GM18526 (cell line): ENCODE data around the gene PARK7.

Experiments used
- POLR2A ChIP-seq: IDR thresholded peaks from 3 replicates; pipeline ENCODE4 v1.6.1; 2011; ENCODE audit not compliant: insufficient read length; ENCODE audit errors: extremely low read depth

Gene PARK7

DNA sequence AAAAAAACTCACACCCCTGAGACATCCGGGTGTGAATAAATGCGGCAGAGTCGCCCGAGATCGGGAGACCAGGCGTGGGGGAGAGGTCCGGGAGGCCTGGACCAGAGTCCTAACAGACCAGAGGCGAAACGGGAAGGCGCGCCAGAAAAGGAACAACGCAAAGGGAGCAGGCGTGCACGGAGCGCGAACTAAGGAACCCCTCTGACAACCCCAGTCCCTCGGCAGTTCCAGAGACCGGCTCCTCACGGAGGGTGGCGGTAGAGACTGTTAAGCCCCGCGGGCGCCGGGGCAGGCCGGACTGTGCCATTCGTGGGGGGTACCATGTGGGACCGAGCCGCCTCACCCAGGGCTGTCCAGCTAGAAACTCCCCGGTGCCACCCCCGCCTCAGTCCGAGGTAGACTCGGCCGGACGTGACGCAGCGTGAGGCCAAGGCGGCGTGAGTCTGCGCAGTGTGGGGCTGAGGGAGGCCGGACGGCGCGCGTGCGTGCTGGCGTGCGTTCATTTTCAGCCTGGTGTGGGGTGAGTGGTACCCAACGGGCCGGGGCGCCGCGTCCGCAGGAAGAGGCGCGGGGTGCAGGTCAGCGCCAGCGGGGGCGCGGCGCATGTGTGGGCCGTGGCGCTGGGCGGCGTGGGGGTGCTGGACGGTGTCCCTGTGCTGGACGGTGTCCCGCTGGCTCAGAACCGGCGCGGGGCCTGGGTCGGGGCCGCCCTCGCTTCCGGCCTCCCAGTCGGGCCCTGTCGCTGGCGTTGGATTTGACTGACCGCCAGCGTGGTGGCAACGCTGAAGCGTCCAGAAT lies at the start of gene PARK7:
TSS of gene PARK7 (plus strand) at position 496 of the 798 bp plus-strand sequence. CDS start 1,075 bp downstream, outside the sequence.
- TF ChIP-seq POLR2A, result peak; percentile 99

DNA sequence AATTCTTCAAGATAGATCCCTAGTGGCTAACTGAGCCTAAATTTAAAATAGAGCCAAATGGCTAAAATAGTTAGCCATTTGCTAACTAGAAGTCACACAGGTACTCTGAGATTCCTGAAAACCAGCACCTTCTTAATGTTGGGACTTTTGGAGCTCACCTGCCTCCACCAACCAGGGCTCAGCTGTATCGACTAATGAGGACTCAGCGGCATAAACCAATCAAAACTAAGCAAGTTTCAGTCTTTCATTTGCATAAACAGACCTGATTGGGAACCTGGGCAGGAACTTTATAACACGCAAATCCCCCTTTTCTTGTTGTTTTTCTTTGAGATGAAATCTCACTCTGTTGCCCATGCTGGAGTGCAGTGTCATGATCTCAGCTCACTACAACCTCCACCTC lies 49.4 kb upstream of the PARK7 start:
- no peak for TF ChIP-seq POLR2A

DNA sequence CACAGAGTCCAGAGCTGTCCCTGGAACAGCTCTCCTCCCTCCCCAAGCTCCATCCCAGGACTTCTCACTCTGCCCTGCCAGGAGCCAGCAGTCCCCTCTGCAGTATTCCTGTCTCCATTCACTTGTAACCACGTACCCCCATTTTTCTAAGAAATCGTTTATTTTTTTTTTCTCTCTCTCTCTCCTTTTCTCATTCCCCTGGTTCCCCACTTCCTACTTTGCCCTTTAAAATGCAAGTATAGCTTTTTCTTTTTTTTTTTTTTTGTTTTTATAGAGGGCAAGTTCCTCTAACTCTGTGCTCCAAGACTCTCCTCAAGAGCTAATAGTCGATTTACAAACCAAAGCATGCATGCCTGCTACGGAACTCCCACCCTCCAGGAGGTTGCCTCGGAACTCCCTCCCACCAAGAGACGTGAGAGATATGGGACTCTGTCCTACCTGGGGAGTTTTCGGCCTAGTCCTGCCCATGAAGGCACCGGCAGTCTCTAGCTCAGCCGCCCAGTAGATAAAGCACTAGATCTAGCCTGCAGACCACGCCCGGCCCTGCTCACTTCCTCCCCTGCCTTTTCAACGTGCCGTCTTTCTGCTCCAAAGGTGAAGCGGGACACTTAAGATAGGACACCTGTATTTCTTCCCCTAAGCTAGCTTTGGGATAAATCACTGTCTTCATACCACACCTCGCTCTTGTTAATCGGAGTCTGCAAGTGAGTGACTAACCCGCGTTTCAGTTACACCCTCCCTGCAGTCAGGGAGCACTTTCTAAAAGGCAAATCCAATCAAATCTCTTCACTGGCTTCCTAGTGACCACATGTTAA lies 48.6 kb upstream of the PARK7 start:
- TF ChIP-seq POLR2A, result peak; percentile 48

- TF ChIP-seq POLR2A, result no peak
Measured at GRCh38 chr1:7915826-7916500, 45.5 kb upstream of the PARK7 start.

DNA sequence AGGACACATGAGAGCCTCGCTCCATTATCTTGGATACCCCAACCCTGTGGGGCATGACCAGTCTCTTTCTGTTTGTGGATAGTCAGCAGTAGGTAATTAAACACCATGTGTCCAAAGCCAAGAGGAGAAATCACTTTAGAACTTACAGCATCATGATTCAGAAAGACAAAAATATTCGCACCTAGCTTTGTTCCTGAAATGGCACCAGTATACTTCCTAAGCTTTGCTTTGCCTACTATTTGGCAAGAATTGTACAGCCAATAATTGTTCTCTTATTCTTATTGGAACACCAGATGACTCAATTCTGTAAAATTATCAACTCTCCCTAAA lies 45.0 kb upstream of the PARK7 start:
- no peak for TF ChIP-seq POLR2A

- TF ChIP-seq POLR2A, result no peak
Measured at GRCh38 chr1:7919880-7920279, 41.6 kb upstream of the PARK7 start.

DNA sequence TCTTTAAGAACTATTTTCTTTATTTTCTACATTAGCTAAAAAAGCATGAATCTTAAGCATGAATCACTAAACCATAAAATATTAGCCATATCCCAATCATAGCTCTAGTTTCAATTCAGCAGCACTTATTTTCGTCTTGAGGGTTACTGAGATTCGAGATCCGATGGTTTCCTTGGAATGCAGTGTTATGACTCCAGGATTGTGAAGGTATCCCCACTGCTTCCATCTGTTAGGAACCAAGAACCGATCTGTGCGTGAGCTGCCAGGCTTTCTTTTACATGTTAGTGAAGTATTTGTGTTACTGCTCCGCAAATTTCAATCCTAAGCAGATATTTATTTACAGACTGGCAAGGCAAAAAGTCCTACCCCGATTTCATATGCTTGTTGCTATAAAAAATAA lies 39.7 kb upstream of the PARK7 start:
- TF ChIP-seq POLR2A, result no peak

GRCh38 chr1:7922301-7922700 lies 39.2 kb upstream of the PARK7 start:
- TF ChIP-seq POLR2A, result no peak

DNA sequence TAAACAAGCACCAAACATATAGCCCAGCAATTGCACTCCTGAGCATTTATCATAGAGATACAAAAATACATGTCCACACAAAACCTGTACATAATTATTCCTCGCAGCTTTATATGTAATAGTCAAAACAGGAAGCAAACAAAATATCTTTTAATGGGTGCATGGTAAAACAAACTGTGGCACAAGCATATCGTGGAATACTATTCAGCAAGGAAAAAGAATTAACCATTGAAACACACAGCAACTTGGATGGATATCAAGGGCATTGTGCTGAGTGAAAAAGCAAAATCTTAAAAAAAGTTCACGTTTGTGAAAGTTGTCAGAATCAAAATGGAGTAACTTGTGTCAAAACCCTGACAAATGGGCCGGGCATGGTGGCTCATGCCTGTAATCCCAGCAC lies 33.3 kb upstream of the PARK7 start:
- TF ChIP-seq POLR2A, result no peak

- no peak for TF ChIP-seq POLR2A
Measured at GRCh38 chr1:7929637-7930036, 31.9 kb upstream of the PARK7 start.

- TF ChIP-seq POLR2A, result no peak
Measured at GRCh38 chr1:7930645-7931445, 30.7 kb upstream of the PARK7 start.

GRCh38 chr1:7931446-7931812 lies 30.1 kb upstream of the PARK7 start:
- no peak for TF ChIP-seq POLR2A

DNA sequence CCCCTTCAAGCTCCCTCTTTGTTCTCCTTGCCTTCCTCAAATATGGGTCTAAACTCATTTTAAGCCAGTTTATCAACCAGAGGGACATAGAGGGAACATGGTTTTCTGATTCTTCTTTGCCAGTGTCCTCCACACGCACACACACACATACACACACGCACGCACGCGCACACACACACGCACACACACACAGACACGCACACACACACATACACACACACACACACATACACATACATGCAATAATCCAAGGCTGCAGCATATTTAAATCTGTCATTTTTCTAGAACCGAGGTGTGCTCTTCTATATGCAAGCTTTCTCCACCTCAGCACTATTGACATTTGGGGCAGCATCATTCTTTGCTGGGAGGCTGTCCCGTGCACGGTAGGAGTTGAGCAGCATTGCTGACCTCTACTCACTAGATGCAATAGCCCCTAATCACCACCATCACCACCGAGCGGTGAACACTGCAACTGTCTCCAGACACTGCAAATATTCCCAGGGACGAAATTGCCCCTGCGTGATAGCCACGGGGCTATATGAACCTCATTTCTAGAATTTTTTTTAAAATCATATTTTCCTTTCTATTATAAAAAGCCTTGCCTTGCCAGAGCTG lies 28.9 kb upstream of the PARK7 start:
- no peak for TF ChIP-seq POLR2A

- TF ChIP-seq POLR2A, result no peak
Measured at GRCh38 chr1:7938070-7938469, 23.4 kb upstream of the PARK7 start.

DNA sequence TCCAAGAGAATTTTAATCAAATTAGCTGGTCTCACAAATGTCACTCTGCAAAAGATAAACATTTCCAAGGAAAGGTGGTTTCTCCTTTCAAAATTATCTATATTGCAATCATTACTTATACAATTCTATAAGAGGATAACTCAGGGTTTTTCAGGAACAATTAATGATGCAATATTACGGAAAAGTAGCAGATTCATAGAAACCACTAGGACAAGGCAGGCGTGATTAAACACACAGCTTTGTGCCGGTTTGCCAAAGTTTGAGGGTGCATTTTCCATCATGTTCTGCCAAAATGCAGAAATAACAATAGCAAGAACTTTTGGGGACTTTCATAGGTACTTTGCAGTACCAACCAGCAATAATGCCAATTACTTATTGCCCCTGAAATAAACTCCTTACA lies 21.5 kb upstream of the PARK7 start:
- no peak for TF ChIP-seq POLR2A
